Nephron (organoid): Measurements from ENCODE around the gene YY1AP1.
"Not testable (repeated sequence)": the region's sequence is repeated elsewhere in the genome, so short reads cannot be mapped to it uniquely, and the experiment has no call there.

Experiments
- H3K27ac Mint-ChIP-seq, 3 experiments: 2 replicates each; pipeline ENCODE4 v1.8.0; 2020; ENCODE audit warnings: mixed read lengths in 3 of 3, mild to moderate bottlenecking in 2 of 3, moderate library complexity in 1 of 3
- H3K27me3 Mint-ChIP-seq: 2 replicates; pipeline ENCODE4 v1.8.0; 2021; ENCODE audit warnings: low read depth, mild to moderate bottlenecking, moderate library complexity, mixed read lengths
- H3K36me3 Mint-ChIP-seq: 2 replicates; pipeline ENCODE4 v1.8.0; 2020; ENCODE audit warnings: low read depth, mixed read lengths
- H3K4me1 Mint-ChIP-seq: 2 replicates; pipeline ENCODE4 v1.8.0; 2020; ENCODE audit warnings: mixed read lengths
- H3K4me3 Mint-ChIP-seq, 3 experiments: 2 replicates each; pipeline ENCODE4 v1.8.0; 2020; ENCODE audit warnings: mild to moderate bottlenecking in 3 of 3, mixed read lengths in 3 of 3, moderate library complexity in 2 of 3
- H3K9me3 Mint-ChIP-seq: 2 replicates; pipeline ENCODE4 v1.8.0; 2020; ENCODE audit warnings: mixed read lengths
- TF ChIP-seq, protein P1 (sequence below), 3 experiments: fragments of 200-600 bp; sonication (generic); IDR thresholded peaks; one replicate each; pipeline ENCODE4 v1.5.0; 2021; ENCODE audit warnings: antibody characterized with exemption in 3 of 3; ENCODE audit not compliant: unreplicated experiment in 3 of 3

The YY1AP1 gene

DNA sequence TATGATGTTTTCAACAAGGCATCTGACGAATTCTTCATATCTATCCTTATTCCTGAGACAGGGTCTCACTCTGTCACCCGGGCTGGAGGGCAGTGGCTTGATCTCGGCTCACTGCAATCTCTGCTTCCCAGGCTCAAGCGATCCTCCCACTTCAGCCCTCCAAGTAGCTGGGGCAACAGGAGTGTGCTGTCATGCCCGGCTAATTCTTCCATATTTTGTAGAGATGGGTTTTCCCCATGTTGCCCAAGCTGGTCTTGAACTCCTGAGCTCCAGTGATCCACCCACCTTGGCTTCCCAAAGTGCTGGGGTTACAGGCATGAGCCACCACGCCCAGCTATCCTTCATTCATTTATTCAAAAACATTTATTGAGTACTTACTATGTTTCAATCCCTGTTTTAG lies 8.0 kb downstream of the YY1AP1 start:
- Mint-ChIP-seq H3K4me1 (peaks cover 12% of the 10 kb centered on the region), H3K27me3 (no peaks in the 10 kb centered on the region), H3K9me3 (no peaks in the 10 kb centered on the region), H3K4me3 (no peak overlapping the region), H3K27ac (no peak overlapping the region), H3K36me3 (peaks cover 55% of the 10 kb centered on the region)
- TF ChIP-seq, protein P1, sequence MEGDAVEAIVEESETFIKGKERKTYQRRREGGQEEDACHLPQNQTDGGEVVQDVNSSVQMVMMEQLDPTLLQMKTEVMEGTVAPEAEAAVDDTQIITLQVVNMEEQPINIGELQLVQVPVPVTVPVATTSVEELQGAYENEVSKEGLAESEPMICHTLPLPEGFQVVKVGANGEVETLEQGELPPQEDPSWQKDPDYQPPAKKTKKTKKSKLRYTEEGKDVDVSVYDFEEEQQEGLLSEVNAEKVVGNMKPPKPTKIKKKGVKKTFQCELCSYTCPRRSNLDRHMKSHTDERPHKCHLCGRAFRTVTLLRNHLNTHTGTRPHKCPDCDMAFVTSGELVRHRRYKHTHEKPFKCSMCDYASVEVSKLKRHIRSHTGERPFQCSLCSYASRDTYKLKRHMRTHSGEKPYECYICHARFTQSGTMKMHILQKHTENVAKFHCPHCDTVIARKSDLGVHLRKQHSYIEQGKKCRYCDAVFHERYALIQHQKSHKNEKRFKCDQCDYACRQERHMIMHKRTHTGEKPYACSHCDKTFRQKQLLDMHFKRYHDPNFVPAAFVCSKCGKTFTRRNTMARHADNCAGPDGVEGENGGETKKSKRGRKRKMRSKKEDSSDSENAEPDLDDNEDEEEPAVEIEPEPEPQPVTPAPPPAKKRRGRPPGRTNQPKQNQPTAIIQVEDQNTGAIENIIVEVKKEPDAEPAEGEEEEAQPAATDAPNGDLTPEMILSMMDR (IDR thresholded peaks at IDR 0.05; ENCODE audit: unreplicated experiment in 3 of 3) = no peak

DNA sequence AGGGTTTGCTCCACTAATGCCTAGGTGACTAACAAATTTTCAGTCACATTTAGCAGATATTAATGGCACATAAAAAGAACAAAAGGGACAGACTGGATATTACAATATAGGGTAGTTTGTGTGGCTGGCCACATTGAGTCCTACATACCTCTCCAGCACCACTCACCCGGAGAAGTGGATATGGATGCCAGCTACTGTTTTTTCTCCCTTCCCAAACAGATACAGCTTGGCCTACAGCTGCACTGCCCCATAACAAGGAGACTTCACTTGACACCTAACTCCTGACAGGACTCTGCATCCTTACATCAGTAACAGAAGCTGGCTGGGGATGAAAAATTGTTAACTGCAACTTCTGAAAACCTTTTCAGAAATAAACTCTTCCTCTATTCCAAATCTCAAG lies 9.6 kb downstream of the YY1AP1 start:
- not testable (repeated sequence) for H3K27me3 Mint-ChIP-seq, H3K9me3 Mint-ChIP-seq, H3K4me1 Mint-ChIP-seq, H3K4me3 Mint-ChIP-seq, H3K27ac Mint-ChIP-seq
- H3K36me3 Mint-ChIP-seq = peaks cover 67% of the 10 kb centered on the region

DNA sequence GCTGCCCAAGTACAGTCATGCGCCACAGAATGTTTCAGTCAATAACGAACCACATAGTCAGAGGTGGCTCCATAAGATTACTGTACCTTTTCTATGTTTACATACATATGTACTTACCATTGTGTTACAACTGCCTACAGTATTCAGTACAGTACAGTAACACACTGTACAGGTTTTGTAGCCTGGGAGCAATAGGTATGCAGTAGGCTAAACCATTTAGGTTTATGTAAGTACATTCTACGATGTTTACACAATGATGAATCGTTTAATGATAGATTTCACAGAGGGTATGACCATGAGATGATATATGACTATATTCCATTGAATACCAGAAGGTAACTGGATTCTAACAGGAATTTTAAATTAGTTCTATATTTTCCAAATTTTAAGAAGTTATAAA lies 10.5 kb downstream of the YY1AP1 start:
- H3K4me1 Mint-ChIP-seq = no peaks in the 10 kb centered on the region

DNA sequence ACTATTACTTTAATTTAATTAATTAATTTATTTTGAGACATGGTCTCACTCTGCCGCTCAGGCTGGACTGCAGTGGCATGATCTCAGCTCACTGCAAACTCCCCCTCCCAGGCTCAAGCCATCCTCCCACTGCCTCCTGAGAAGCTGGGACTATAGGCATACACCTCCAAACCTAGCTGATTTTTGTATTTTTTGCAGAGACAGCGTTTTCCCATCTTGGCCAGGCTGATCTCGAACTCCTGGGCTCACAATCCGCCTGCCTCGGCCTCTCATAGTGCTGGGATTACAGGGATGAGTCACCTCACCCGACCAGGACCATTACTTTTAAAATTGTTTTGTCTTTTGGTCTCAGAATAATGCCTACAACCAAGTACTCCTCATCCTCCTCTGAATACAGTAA lies 15.6 kb downstream of the YY1AP1 start:
- TF ChIP-seq, protein P1 (IDR thresholded peaks at IDR 0.05; ENCODE audit: unreplicated experiment in 3 of 3) = no peak
- peaks cover 9% of the 10 kb centered on the region for H3K4me1 Mint-ChIP-seq
- H3K9me3 Mint-ChIP-seq = no peaks in the 10 kb centered on the region
- H3K36me3 Mint-ChIP-seq = peaks cover 88% of the 10 kb centered on the region
- H3K27me3 Mint-ChIP-seq = no peaks in the 10 kb centered on the region
- H3K27ac Mint-ChIP-seq = no peak overlapping the region
- no peak overlapping the region for H3K4me3 Mint-ChIP-seq

More for the DNA sequence above, 10.5 kb downstream of the YY1AP1 start:
- TF ChIP-seq, protein P1 (IDR thresholded peaks at IDR 0.05; ENCODE audit: unreplicated experiment in 3 of 3) = no peak
- H3K4me3 Mint-ChIP-seq = no peak overlapping the region
- H3K27me3 Mint-ChIP-seq = no peaks in the 10 kb centered on the region
- no peak overlapping the region for H3K27ac Mint-ChIP-seq
- peaks cover 71% of the 10 kb centered on the region for H3K36me3 Mint-ChIP-seq
- H3K9me3 Mint-ChIP-seq = no peaks in the 10 kb centered on the region

DNA sequence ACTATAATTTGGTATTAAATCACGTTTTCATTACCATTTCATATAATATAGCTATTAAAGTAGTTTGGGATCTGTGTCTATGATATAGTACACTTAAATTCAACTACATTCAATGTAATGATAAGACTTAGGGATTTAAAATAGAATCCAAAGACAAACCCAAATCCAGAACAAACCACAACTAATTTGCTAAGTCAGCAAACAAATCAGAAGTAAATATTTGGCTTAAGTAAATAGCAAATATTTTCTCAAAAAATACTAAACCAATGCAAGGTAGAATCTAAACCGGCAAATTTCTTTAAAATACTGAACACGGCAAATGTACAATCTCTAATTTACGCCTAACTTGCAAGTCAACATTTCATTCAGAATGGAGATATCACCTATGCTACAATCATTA lies 16.8 kb downstream of the YY1AP1 start:
- Mint-ChIP-seq H3K4me3 (no peak overlapping the region), H3K27ac (no peak overlapping the region)

DNA sequence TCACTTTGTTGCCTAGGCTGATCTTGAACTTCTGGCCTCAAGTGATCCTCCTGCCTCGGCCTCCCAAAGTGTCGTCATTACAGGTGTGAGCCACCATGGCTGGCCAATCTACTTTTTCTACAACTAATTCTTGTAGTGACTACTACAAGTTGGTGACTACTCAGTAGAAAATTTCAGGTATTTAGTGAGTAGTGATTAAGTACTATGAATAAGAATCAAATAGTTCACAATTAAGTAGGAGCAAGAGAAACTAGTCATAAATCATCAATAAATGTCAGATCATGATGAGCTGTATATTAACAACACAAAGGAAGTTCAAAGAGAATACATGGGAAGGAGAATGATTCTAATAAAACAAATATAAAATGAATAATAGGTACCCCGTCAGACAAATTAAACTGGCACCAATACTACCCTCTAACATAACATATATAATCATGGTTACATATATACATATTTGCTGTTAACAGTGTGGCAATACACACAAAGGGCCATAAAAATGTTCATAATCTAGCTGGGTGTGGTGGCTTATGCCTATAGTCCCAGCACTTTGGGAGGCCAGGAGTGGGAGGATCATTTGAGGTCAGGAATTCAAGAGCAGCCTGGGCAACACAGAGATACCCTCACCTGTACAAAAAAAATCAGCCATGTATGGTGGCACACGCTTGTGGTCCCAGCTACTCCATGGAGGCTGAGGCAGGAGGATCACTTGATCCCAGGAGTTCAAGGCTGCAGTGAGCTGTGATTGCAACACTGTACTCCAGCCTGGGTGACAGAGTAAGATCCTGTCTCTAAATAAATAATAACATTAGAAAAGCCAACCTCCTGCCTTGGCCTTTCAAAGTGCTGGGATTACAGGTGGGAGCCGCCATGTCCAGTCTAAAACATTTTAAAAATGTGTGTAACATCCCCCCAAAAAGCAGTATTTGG lies 19.1 kb downstream of the YY1AP1 start:
- Mint-ChIP-seq H3K9me3 (no peaks in the 10 kb centered on the region), H3K4me3 (no peak overlapping the region), H3K27me3 (no peaks in the 10 kb centered on the region), H3K4me1 (peaks cover 9% of the 10 kb centered on the region), H3K27ac (no peak overlapping the region), H3K36me3 (peaks cover 78% of the 10 kb centered on the region)
- TF ChIP-seq, protein P1 (IDR thresholded peaks at IDR 0.05; ENCODE audit: unreplicated experiment in 3 of 3) = no peak

More for the DNA sequence above, 16.8 kb downstream of the YY1AP1 start:
- H3K36me3 Mint-ChIP-seq = peaks cover 86% of the 10 kb centered on the region
- no peaks in the 10 kb centered on the region for H3K27me3 Mint-ChIP-seq
- H3K9me3 Mint-ChIP-seq = no peaks in the 10 kb centered on the region
- TF ChIP-seq, protein P1 (IDR thresholded peaks at IDR 0.05; ENCODE audit: unreplicated experiment in 3 of 3) = no peak
- peaks cover 9% of the 10 kb centered on the region for H3K4me1 Mint-ChIP-seq

DNA sequence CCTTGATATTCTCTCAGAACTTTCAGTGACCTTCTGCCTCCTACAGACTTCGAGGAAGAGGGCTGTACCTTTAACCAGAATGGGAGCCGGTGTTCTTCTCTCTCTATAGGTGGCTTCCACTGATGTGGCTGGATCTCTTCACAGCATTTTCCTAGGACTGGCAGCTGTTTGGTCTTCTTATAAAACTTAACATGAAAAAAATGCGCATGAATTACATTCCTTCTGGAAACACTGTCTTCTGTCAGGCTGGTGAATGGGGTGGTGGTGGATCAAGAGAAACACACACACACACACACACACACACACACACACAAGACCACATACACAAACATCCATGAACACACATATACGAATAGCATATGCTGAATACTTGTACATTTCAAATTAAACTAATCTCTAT lies 27.3 kb downstream of the YY1AP1 start:
- H3K4me3 Mint-ChIP-seq, H3K27ac Mint-ChIP-seq, H3K27me3 Mint-ChIP-seq, H3K9me3 Mint-ChIP-seq, H3K4me1 Mint-ChIP-seq: not testable (repeated sequence)
- peaks cover 72% of the 10 kb centered on the region for H3K36me3 Mint-ChIP-seq
